GM12878 (cell line): ENCODE data around the gene CD300LG. TPM values are rescaled to one million over a fixed set of nuclear protein-coding genes. Genes with fewer than 3 reads are reported as not detected.

Source experiments
- ATAC-seq: fragments of 200-7000 bp; cut with Tn5 transposase; 3 replicates; pipeline ENCODE4 v1.9.1; 2020; ENCODE audit warnings: mild to moderate bottlenecking, moderate library complexity
- BruUV-seq: library from RNA; stranded (reverse); fragments of 400-500 nt; replicated peaks from 2 replicates; lab custom pipeline; 2021; lab: Mats Ljungman, UMichigan
- CTCF ChIA-PET: fragments of 300-600 bp; sonication (Branson Sonifier 250); formaldehyde crosslinking; extraction: SDS; loops from one replicate; lab custom pipeline; 2021; ENCODE audit warnings: inconsistent platforms; lab: Yijun Ruan, JAX
- POLR2A ChIA-PET: fragments of 350-600 bp; formaldehyde crosslinking; extraction: SDS; loops from one replicate; lab custom pipeline; 2021; ENCODE audit warnings: inconsistent platforms; lab: Charles Lee
- RAD21 ChIA-PET: fragments of 300-600 bp; sonication (Branson Sonifier 250); formaldehyde crosslinking; loops from one replicate; lab custom pipeline; 2023; ENCODE audit warnings: antibody characterized with exemption; ENCODE audit not compliant: unreplicated experiment; lab: Charles Lee
- SMC1A ChIA-PET: fragments of 300-600 bp; sonication (Branson Sonifier 250); formaldehyde crosslinking; loops from one replicate; lab custom pipeline; 2023; ENCODE audit not compliant: unreplicated experiment, uncharacterized antibody; lab: Charles Lee
- DNase-seq: peaks from one replicate; pipeline ENCODE4 v3.0.0-alpha.2; 2011; ENCODE audit warnings: low read depth, low spot score
- FAIRE-seq: peaks from 3 replicates; lab custom pipeline; 2011; peaks lifted over from hg19 to GRCh38; lab: Jason Lieb, UNC
- H2AFZ ChIP-seq: 2 replicates; pipeline ENCODE4 v1.6.0; 2011; ENCODE audit warnings: low read depth, low read length, control low read depth; ENCODE audit not compliant: control insufficient read depth
- H3K27ac ChIP-seq: 2 replicates; pipeline ENCODE4 v1.5.1; 2011; ENCODE audit warnings: control low read depth; ENCODE audit not compliant: control insufficient read depth, insufficient read depth
- H3K27me3 ChIP-seq, 2 experiments: replicated peaks in 1 of 2; 2 replicates each; pipeline versions ENCODE4 v1.6.0 to v1.6.1; 2011; ENCODE audit warnings: low read length in 1 of 2; ENCODE audit not compliant: control insufficient read depth in 2 of 2, insufficient read depth in 2 of 2
- H3K36me3 ChIP-seq, 2 experiments: 2 replicates each; pipeline ENCODE4 v1.5.1; 2011; ENCODE audit warnings: low read length in 1 of 2; ENCODE audit not compliant: control insufficient read depth in 2 of 2, insufficient read depth in 2 of 2
- H3K4me1 ChIP-seq: 2 replicates; pipeline ENCODE4 v1.6.1; 2011; ENCODE audit warnings: mild to moderate bottlenecking, low read length, moderate library complexity, mixed read lengths; ENCODE audit not compliant: control insufficient read depth, insufficient read depth
- H3K4me2 ChIP-seq: 2 replicates; pipeline ENCODE4 v1.6.0; 2011; ENCODE audit warnings: control low read depth; ENCODE audit not compliant: control insufficient read depth, insufficient read depth
- H3K4me3 ChIP-seq: fragments of 200-600 bp; sonication (generic); 2 replicates; pipeline ENCODE4 v1.5.1; 2016
- H3K79me2 ChIP-seq: 2 replicates; pipeline ENCODE4 v1.6.0; 2011; ENCODE audit warnings: low read length; ENCODE audit not compliant: control insufficient read depth, insufficient read depth
- H3K9ac ChIP-seq: 2 replicates; pipeline ENCODE4 v1.8.0; 2011; ENCODE audit warnings: low read length, control low read depth, mixed read lengths; ENCODE audit not compliant: control insufficient read depth, insufficient read depth
- H3K9me3 ChIP-seq: replicated peaks from 3 replicates; pipeline ENCODE4 v1.5.1; 2011; ENCODE audit warnings: mild to moderate bottlenecking, low read length; ENCODE audit not compliant: control insufficient read depth, insufficient read depth
- H4K20me1 ChIP-seq: 2 replicates; pipeline ENCODE4 v1.6.0; 2011; ENCODE audit not compliant: control insufficient read depth, insufficient read depth
- ATF2 ChIP-seq: IDR thresholded peaks from 2 replicates; pipeline ENCODE4 v1.6.1; 2012; ENCODE audit warnings: low read length, inconsistent platforms
- BCL11A ChIP-seq: IDR thresholded peaks from 2 replicates; pipeline ENCODE4 v1.6.1; 2011; ENCODE audit warnings: low read depth, low read length
- CBFB ChIP-seq: IDR thresholded peaks from 2 replicates; pipeline ENCODE4 v1.6.1; 2016; ENCODE audit warnings: antibody characterized with exemption, low read depth
- CEBPB ChIP-seq, 2 experiments: fragments of 150-350 bp in 1 of 2; IDR thresholded peaks; 2 replicates each; pipeline ENCODE4 v1.6.1; 2012 to 2014; ENCODE audit warnings: low read depth in 2 of 2, low read length in 2 of 2, borderline replicate concordance in 1 of 2, inconsistent platforms in 1 of 2
- CTCF ChIP-seq, 3 experiments: IDR thresholded peaks in 2 of 3; conservative IDR thresholded peaks in 1 of 3; 2 replicates each; pipeline ENCODE4 v1.5.1; 2011; ENCODE audit warnings: low read depth in 3 of 3, low read length in 3 of 3, mild to moderate bottlenecking in 3 of 3, control low read depth in 2 of 3, moderate library complexity in 2 of 3, inconsistent platforms in 1 of 3, mixed read lengths in 1 of 3; ENCODE audit not compliant: control insufficient read depth in 2 of 3, insufficient read depth in 1 of 3; ENCODE audit errors: extremely low read depth in 1 of 3
- FOXM1 ChIP-seq: IDR thresholded peaks from 2 replicates; pipeline ENCODE4 v1.6.1; 2012; ENCODE audit warnings: low read depth, mild to moderate bottlenecking, inconsistent platforms, low read length, moderate library complexity
- MXI1 ChIP-seq: fragments of 150-350 bp; IDR thresholded peaks from 2 replicates; pipeline ENCODE4 v1.6.1; 2011; ENCODE audit warnings: low read depth, mild to moderate bottlenecking, inconsistent platforms, low read length, improper control_type of control experiment
- NFIC ChIP-seq: IDR thresholded peaks from 2 replicates; pipeline ENCODE4 v1.6.1; 2012; ENCODE audit warnings: low read depth, mild to moderate bottlenecking, inconsistent platforms, low read length, moderate library complexity
- POLR2AphosphoS2 ChIP-seq: IDR thresholded peaks from 2 replicates; pipeline ENCODE4 v1.6.1; 2011; ENCODE audit warnings: low read depth, mild to moderate bottlenecking, low read length, improper control_type of control experiment, moderate library complexity
- RCOR1 ChIP-seq: conservative IDR thresholded peaks from 2 replicates; pipeline ENCODE4 v1.6.1; 2012; ENCODE audit warnings: low read depth, low read length, improper control_type of control experiment
- RFX5 ChIP-seq: IDR thresholded peaks from 2 replicates; pipeline ENCODE4 v1.6.1; 2011; ENCODE audit warnings: low read depth, low read length, improper control_type of control experiment
- SMC3 ChIP-seq: IDR thresholded peaks from 2 replicates; pipeline ENCODE4 v1.6.1; 2011; ENCODE audit warnings: low read length, improper control_type of control experiment, borderline replicate concordance
- SUPT20H ChIP-seq: IDR thresholded peaks from 2 replicates; pipeline ENCODE4 v1.6.1; 2011; ENCODE audit warnings: low read depth, mild to moderate bottlenecking, low read length, moderate library complexity, borderline replicate concordance; ENCODE audit not compliant: control insufficient read depth
- TAF1 ChIP-seq: IDR thresholded peaks from 2 replicates; pipeline ENCODE4 v1.6.1; 2011; ENCODE audit warnings: mild to moderate bottlenecking, low read depth, low read length, borderline replicate concordance
- USF1 ChIP-seq: IDR thresholded peaks from 2 replicates; pipeline ENCODE4 v1.6.1; 2011; ENCODE audit warnings: borderline replicate concordance, low read depth, mild to moderate bottlenecking, moderate library complexity, mixed read lengths, low read length; ENCODE audit not compliant: insufficient read depth; ENCODE audit errors: extremely low read length
- ZBTB4 ChIP-seq: fragments of 450-650 bp; formaldehyde crosslinking; IDR thresholded peaks from 2 replicates; pipeline ENCODE4 v1.4.0; 2022; ENCODE audit warnings: mild to moderate bottlenecking, moderate library complexity
- WGBS: methylation state at CpG from one replicate; pipeline ENCODE4 v1.1.6; 2016; ENCODE audit warnings: low lambda C conversion rate; ENCODE audit not compliant: insufficient replicate concordance, insufficient coverage; ENCODE audit errors: missing lambda C conversion rate; 5-methylcytosine and 5-hydroxymethylcytosine counted together
- in situ Hi-C: fragments of 300-500 bp; cut with MboI; formaldehyde crosslinking; loops from 9 replicates; pipeline ENCODE4 v1.14.3; 2018; ENCODE audit warnings: mixed read lengths
- intact Hi-C: fragments of 100-400 bp; cut with micrococcal nuclease; formaldehyde crosslinking; loops from one replicate; pipeline ENCODE4 v1.14.2; 2022; ENCODE audit not compliant: unreplicated experiment
- polyA plus RNA-seq, 11 experiments: library from polyadenylated mRNA; depleted of rRNA in 4 of 11; unstranded in 6 of 11; stranded (reverse) in 5 of 11; fragments of >200 nt; fragmentation: Nextera tagmentation in 4 of 11; fragmentation: Illumina TruSeq in 1 of 11; extraction: Ambion mirVana in 4 of 11; extraction: Trizol in 1 of 11; gene quantifications; 1 replicate in 1 of 11; 2 replicates in 10 of 11; pipeline versions ENCODE4 v1.2.1 to v1.2.3, GENCODE V29; 2011 to 2016; ENCODE audit warnings: inconsistent platforms in 2 of 11, missing spikeins in 2 of 11, low read depth in 1 of 11
- total RNA-seq, 4 experiments: library from RNA; depleted of rRNA in 3 of 4; stranded (reverse); fragments of >200 nt in 3 of 4; fragmentation: Illumina TruSeq in 1 of 4; extraction: Trizol in 1 of 4; gene quantifications; 2 replicates each; pipeline versions ENCODE4 v1.2.1 to v1.2.3, GENCODE V29; 2013 to 2021

Gene CD300LG
- total and polyA plus RNA-seq, 10 of the 15 experiments (the other 5 are each of a cell fraction or from before 2014, with no cell fraction given) = not detected

GRCh38 chr17:43834106-43834505 is 12.9 kb upstream of the CD300LG start:
- Histone ChIP-seq H3K4me2 (no peak overlapping the region), H3K4me1 (no peaks in the 10 kb centered on the region), H3K27ac (no peak overlapping the region), H2AFZ (no peak overlapping the region), H3K36me3 (no peaks in the 10 kb centered on the region), H3K9ac (no peak overlapping the region), H3K9me3 (no peaks in the 10 kb centered on the region), H4K20me1 (no peaks in the 10 kb centered on the region), H3K79me2 (no peaks in the 10 kb centered on the region), H3K4me3 (no peak overlapping the region), H3K27me3 (peaks cover 11% of the 10 kb centered on the region in 2 experiments)
- RAD21 ChIA-PET = no interaction called here
- CTCF ChIA-PET = no interaction called here
- FAIRE-seq (no peak), DNase-seq (no peak), ATAC-seq (no peak)
- SMC1A ChIA-PET = no interaction called here
- no TSS peak for BruUV-seq
- in situ Hi-C loops = no loop called here
- POLR2A ChIA-PET = no interaction called here
- 0% methylated on average over 2 of the region's 2 CpGs for WGBS
- TF ChIP-seq CTCF (IDR thresholded peaks at IDR 0.05 in 2 of 3, conservative IDR thresholded peaks at IDR 0.05 in 1 of 3; ENCODE audit: control insufficient read depth in 2 of 3, extremely low read depth in 1 of 3, insufficient read depth in 1 of 3, low read depth in 3 of 3, low read length in 3 of 3) (no peak), NFIC (no peak), POLR2AphosphoS2 (no peak), RFX5 (no peak), SMC3 (no peak), RCOR1 (no peak), ZBTB4 (CRISPR knock-in tag) (no peak), USF1 (no peak), MXI1 (no peak), BCL11A (no peak), TAF1 (no peak), SUPT20H (no peak), FOXM1 (no peak), CEBPB (IDR thresholded peaks at IDR 0.05; ENCODE audit: borderline replicate concordance in 1 of 2, low read depth in 2 of 2, low read length in 2 of 2) (no peak), CBFB (no peak), ATF2 (no peak)
- TF ChIP-seq, all 136 proteins: peak for 0
- intact Hi-C loops = no loop called here
